Neuronal stem cell (in vitro differentiated cells): ENCODE data around the gene ARL6IP6.

Source experiments
- DNase-seq: peaks from one replicate; pipeline ENCODE4 v3.0.0-alpha.2; 2013; ENCODE audit warnings: low spot score
- H2AFZ ChIP-seq: one replicate; pipeline ENCODE4 v1.6.1; 2013; ENCODE audit warnings: mild to moderate bottlenecking, low read length, inconsistent platforms
- H2AK5ac ChIP-seq: 2 replicates; pipeline ENCODE4 v1.6.1; 2013; ENCODE audit warnings: low read depth, mild to moderate bottlenecking, inconsistent platforms, low read length, moderate library complexity, mixed read lengths
- H2BK120ac ChIP-seq: 2 replicates; pipeline ENCODE4 v1.6.1; 2013; ENCODE audit warnings: low read depth, mild to moderate bottlenecking, inconsistent platforms, low read length, moderate library complexity, mixed read lengths
- H2BK12ac ChIP-seq: one replicate; pipeline ENCODE4 v1.6.1; 2013; ENCODE audit warnings: low read length, inconsistent platforms
- H2BK15ac ChIP-seq: 2 replicates; pipeline ENCODE4 v1.6.1; 2013; ENCODE audit warnings: mild to moderate bottlenecking, low read length, inconsistent platforms, mixed read lengths
- H2BK5ac ChIP-seq: one replicate; pipeline ENCODE4 v1.6.1; 2013; ENCODE audit warnings: inconsistent platforms, mild to moderate bottlenecking, low read length, moderate library complexity
- H3K14ac ChIP-seq: one replicate; pipeline ENCODE4 v1.6.1; 2013; ENCODE audit warnings: low read length, inconsistent platforms
- H3K18ac ChIP-seq: 2 replicates; pipeline ENCODE4 v1.6.1; 2013; ENCODE audit warnings: low read length, inconsistent platforms
- H3K23ac ChIP-seq: 2 replicates; pipeline ENCODE4 v1.6.1; 2013; ENCODE audit warnings: low read depth, mild to moderate bottlenecking, mixed read lengths, low read length, inconsistent platforms; ENCODE audit not compliant: poor library complexity
- H3K27ac ChIP-seq: replicated peaks from 3 replicates; pipeline ENCODE4 v1.5.1; 2013; ENCODE audit warnings: low read length, inconsistent platforms
- H3K27me3 ChIP-seq, 3 experiments: 2 replicates each; pipeline ENCODE4 v1.6.1; 2013; ENCODE audit warnings: low read length in 3 of 3, mild to moderate bottlenecking in 2 of 3, inconsistent platforms in 1 of 3, low read depth in 1 of 3, mixed read lengths in 1 of 3, moderate library complexity in 1 of 3; ENCODE audit not compliant: control insufficient read depth in 3 of 3, insufficient read depth in 3 of 3
- H3K36me3 ChIP-seq, 2 donors: replicated peaks in 1 of 2; 2 replicates each; pipeline ENCODE4 v1.6.1; 2013; ENCODE audit warnings: low read length in 2 of 2; ENCODE audit not compliant: control insufficient read depth in 2 of 2, insufficient read depth in 2 of 2
- H3K4ac ChIP-seq: 2 replicates; pipeline ENCODE4 v1.6.1; 2013; ENCODE audit warnings: inconsistent platforms, mild to moderate bottlenecking, low read length, moderate library complexity
- H3K4me1 ChIP-seq, 2 donors: 1 replicate in 1 of 2; 2 replicates in 1 of 2; pipeline ENCODE4 v1.6.1; 2013; ENCODE audit warnings: low read length in 2 of 2, low read depth in 1 of 2; ENCODE audit not compliant: control insufficient read depth in 2 of 2, insufficient read depth in 1 of 2
- H3K4me2 ChIP-seq: one replicate; pipeline ENCODE4 v1.6.1; 2013; ENCODE audit warnings: mild to moderate bottlenecking, low read length, inconsistent platforms; ENCODE audit not compliant: insufficient read depth, poor library complexity, severe bottlenecking
- H3K4me3 ChIP-seq, 2 donors: 2 replicates each; pipeline ENCODE4 v1.5.1; 2013; ENCODE audit warnings: low read length in 2 of 2, mild to moderate bottlenecking in 2 of 2, inconsistent platforms in 1 of 2, moderate library complexity in 1 of 2
- H3K79me1 ChIP-seq: one replicate; pipeline ENCODE4 v1.6.1; 2013; ENCODE audit warnings: low read depth, mild to moderate bottlenecking, inconsistent platforms, low read length, moderate library complexity
- H3K9ac ChIP-seq: one replicate; pipeline ENCODE4 v1.6.1; 2013; ENCODE audit warnings: mild to moderate bottlenecking, low read depth, low read length, inconsistent platforms; ENCODE audit not compliant: poor library complexity
- H3K9me3 ChIP-seq, 2 donors: replicated peaks in 1 of 2; 2 replicates each; pipeline versions ENCODE3 to v1.6.1; 2013; ENCODE audit warnings: low read length in 2 of 2, mild to moderate bottlenecking in 2 of 2, inconsistent platforms in 1 of 2, low read depth in 1 of 2, mixed read lengths in 1 of 2, moderate library complexity in 1 of 2; ENCODE audit not compliant: control insufficient read depth in 2 of 2, insufficient read depth in 1 of 2
- H4K8ac ChIP-seq: one replicate; pipeline ENCODE4 v1.6.1; 2013; ENCODE audit warnings: low read depth, mild to moderate bottlenecking, inconsistent platforms, low read length, moderate library complexity
- H4K91ac ChIP-seq: one replicate; pipeline ENCODE4 v1.6.1; 2013; ENCODE audit warnings: low read length, low read depth, mild to moderate bottlenecking, inconsistent platforms; ENCODE audit not compliant: poor library complexity
- WGBS, 2 donors: extraction: QIAGEN DNeasy Blood & Tissue Kit; methylation state at CpG; one replicate each; pipeline ENCODE4 v1.1.7; 2013; ENCODE audit warnings: missing lambda C conversion rate in 2 of 2, mixed read lengths in 1 of 2; ENCODE audit not compliant: insufficient read length in 2 of 2, insufficient replicate concordance in 1 of 2; ENCODE audit errors: extremely low coverage in 2 of 2; 5-methylcytosine and 5-hydroxymethylcytosine counted together

ARL6IP6 gene

DNA sequence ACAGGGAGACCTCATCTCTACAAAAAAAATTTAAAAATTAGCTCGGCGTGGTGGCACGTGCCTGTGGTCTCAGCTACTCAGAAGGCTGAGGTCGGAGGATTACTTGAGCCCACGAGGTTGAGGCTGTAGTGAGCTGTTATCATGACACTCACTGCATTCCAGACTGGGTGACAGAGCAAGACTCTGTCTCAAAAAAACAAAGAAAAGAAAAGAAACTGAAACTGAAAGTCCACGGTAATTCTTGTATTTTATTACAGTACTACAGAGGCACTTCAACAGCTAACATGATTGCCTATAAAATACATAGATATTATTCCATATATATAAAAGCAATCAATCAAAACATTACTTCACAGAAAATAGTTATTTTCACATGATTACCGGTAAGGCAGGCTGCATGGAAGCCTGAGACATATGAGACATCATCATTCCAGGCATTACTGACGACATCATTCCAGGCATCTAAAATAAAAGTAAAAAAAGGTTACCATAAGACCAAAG, 24.2 kb upstream of the ARL6IP6 start:
- Histone ChIP-seq H2BK12ac (no peak overlapping the region), H2BK5ac (no peak overlapping the region), H3K9ac (no peak overlapping the region), H3K4me1 (no peaks in the 10 kb centered on the region), H3K4ac (no peak overlapping the region), H3K9me3 (peaks cover 0 to 2% of the 10 kb centered on the region in 2 donors), H3K36me3 (peaks cover 2 to 74% of the 10 kb centered on the region in 2 donors), H3K27ac (no peak overlapping the region), H3K23ac (no peak overlapping the region), H2BK15ac (no peak overlapping the region), H3K4me3 (no peak overlapping the region), H4K8ac (no peak overlapping the region), H2AFZ (no peak overlapping the region), H3K27me3 (no peaks in the 10 kb centered on the region), H2AK5ac (no peak overlapping the region), H2BK120ac (no peak overlapping the region), H3K4me2 (no peak overlapping the region), H3K14ac (no peak overlapping the region), H3K18ac (no peak overlapping the region), H3K79me1 (no peaks in the 10 kb centered on the region), H4K91ac (no peak overlapping the region)
- WGBS, 2 donors: no CpG with 5 or more reads among the region's 8 CpGs
- no peak for DNase-seq

- Histone ChIP-seq H3K4me2 (no peak overlapping the region), H3K36me3 (peaks cover 2 to 74% of the 10 kb centered on the region in 2 donors), H3K4me1 (no peaks in the 10 kb centered on the region), H3K9me3 (peaks cover 0 to 7% of the 10 kb centered on the region in 2 donors), H3K4me3 (no peak overlapping the region), H2BK5ac (no peak overlapping the region), H3K27ac (no peak overlapping the region), H3K18ac (no peak overlapping the region), H3K14ac (no peak overlapping the region), H2AK5ac (no peak overlapping the region), H3K23ac (no peak overlapping the region), H4K8ac (no peak overlapping the region), H3K4ac (no peak overlapping the region), H3K79me1 (no peaks in the 10 kb centered on the region), H3K9ac (no peak overlapping the region), H2BK12ac (no peak overlapping the region), H2BK15ac (no peak overlapping the region), H2BK120ac (no peak overlapping the region), H3K27me3 (no peaks in the 10 kb centered on the region), H4K91ac (no peak overlapping the region), H2AFZ (no peak overlapping the region)
- no CpG with 5 or more reads among the region's 3 CpGs for WGBS, 2 donors
- DNase-seq: no peak
These were observed 22.7 kb upstream of the ARL6IP6 start for GRCh38 chr2:152695763-152696162.

DNA sequence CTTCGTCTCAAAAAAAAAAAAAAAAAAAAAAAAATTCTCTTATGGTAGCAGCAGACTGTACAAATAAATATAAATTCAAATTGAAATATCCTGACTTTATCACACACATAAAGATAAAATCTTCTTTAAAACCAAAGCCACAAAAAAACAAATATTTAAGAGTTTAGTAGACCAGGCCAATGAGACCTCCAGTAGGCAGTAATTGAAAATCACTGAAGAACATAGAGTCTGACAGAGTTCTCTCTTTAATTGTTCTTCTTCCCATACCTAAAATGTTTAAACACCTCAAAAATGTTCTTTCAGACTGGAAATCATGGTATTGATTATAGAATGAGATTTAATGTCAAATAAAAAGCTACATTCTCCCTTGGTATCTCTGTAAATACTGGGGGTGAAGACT, 21.9 kb upstream of the ARL6IP6 start:
- H3K9ac ChIP-seq: no peak overlapping the region
- no peak for DNase-seq
- H3K27ac ChIP-seq: no peak overlapping the region
- no CpG with 5 or more reads among the region's 1 CpG for WGBS, 2 donors
- no peak overlapping the region for H3K4me3 ChIP-seq
- no peak overlapping the region for H2BK15ac ChIP-seq
- H3K4me1 ChIP-seq: no peaks in the 10 kb centered on the region
- H3K27me3 ChIP-seq: no peaks in the 10 kb centered on the region
- no peak overlapping the region for H4K8ac ChIP-seq
- peaks cover 2 to 74% of the 10 kb centered on the region in 2 donors for H3K36me3 ChIP-seq
- H3K9me3 ChIP-seq: peaks cover 2 to 14% of the 10 kb centered on the region in 2 donors
- no peak overlapping the region for H3K18ac ChIP-seq
- H2BK12ac ChIP-seq: no peak overlapping the region
- H3K79me1 ChIP-seq: peaks cover 2% of the 10 kb centered on the region
- H3K4me2 ChIP-seq: no peak overlapping the region
- no peak overlapping the region for H2BK5ac ChIP-seq
- no peak overlapping the region for H3K4ac ChIP-seq
- no peak overlapping the region for H2BK120ac ChIP-seq
- no peak overlapping the region for H4K91ac ChIP-seq
- no peak overlapping the region for H3K14ac ChIP-seq
- H2AFZ ChIP-seq: no peak overlapping the region
- no peak overlapping the region for H2AK5ac ChIP-seq
- H3K23ac ChIP-seq: no peak overlapping the region

- H2AK5ac ChIP-seq: no peak overlapping the region
- no peak overlapping the region for H2AFZ ChIP-seq
- no peak overlapping the region for H4K91ac ChIP-seq
- peaks cover 4 to 50% of the 10 kb centered on the region in 2 donors for H3K9me3 ChIP-seq
- H3K18ac ChIP-seq: no peak overlapping the region
- no peak for DNase-seq
- peaks cover 8% of the 10 kb centered on the region for H3K79me1 ChIP-seq
- H3K4me2 ChIP-seq: no peak overlapping the region
- H2BK120ac ChIP-seq: no peak overlapping the region
- H4K8ac ChIP-seq: no peak overlapping the region
- H2BK5ac ChIP-seq: no peak overlapping the region
- peaks cover 5 to 88% of the 10 kb centered on the region in 2 donors for H3K36me3 ChIP-seq
- WGBS, 2 donors: no CpG with 5 or more reads among the region's 7 CpGs
- H3K4me1 ChIP-seq: no peaks in the 10 kb centered on the region
- no peak overlapping the region for H3K4ac ChIP-seq
- H3K9ac ChIP-seq: no peak overlapping the region
- no peak overlapping the region for H3K14ac ChIP-seq
- no peak overlapping the region for H3K23ac ChIP-seq
- H2BK15ac ChIP-seq: no peak overlapping the region
- no peak overlapping the region for H3K27ac ChIP-seq
- no peak overlapping the region for H2BK12ac ChIP-seq
- no peak overlapping the region for H3K4me3 ChIP-seq
- no peaks in the 10 kb centered on the region for H3K27me3 ChIP-seq
These were observed 17.2 kb upstream of the ARL6IP6 start for GRCh38 chr2:152701198-152701597.
